GM12878 (cell line): ENCODE results near the gene RAC3. TPM values are rescaled to one million over a fixed set of nuclear protein-coding genes. Genes with fewer than 3 reads are reported as not detected.

Experiments used
- ATAC-seq: fragments of 200-7000 bp; cut with Tn5 transposase; 3 replicates; pipeline ENCODE4 v1.9.1; 2020; ENCODE audit warnings: mild to moderate bottlenecking, moderate library complexity
- BruUV-seq: library from RNA; stranded (reverse); fragments of 400-500 nt; replicated peaks from 2 replicates; lab custom pipeline; 2021; lab: Mats Ljungman, UMichigan
- CTCF ChIA-PET: fragments of 300-600 bp; sonication (Branson Sonifier 250); formaldehyde crosslinking; extraction: SDS; loops from one replicate; lab custom pipeline; 2021; ENCODE audit warnings: inconsistent platforms; lab: Yijun Ruan, JAX
- POLR2A ChIA-PET: fragments of 350-600 bp; formaldehyde crosslinking; extraction: SDS; loops from one replicate; lab custom pipeline; 2021; ENCODE audit warnings: inconsistent platforms; lab: Charles Lee
- RAD21 ChIA-PET: fragments of 300-600 bp; sonication (Branson Sonifier 250); formaldehyde crosslinking; loops from one replicate; lab custom pipeline; 2023; ENCODE audit warnings: antibody characterized with exemption; ENCODE audit not compliant: unreplicated experiment; lab: Charles Lee
- SMC1A ChIA-PET: fragments of 300-600 bp; sonication (Branson Sonifier 250); formaldehyde crosslinking; loops from one replicate; lab custom pipeline; 2023; ENCODE audit not compliant: unreplicated experiment, uncharacterized antibody; lab: Charles Lee
- DNase-seq: peaks from one replicate; pipeline ENCODE4 v3.0.0-alpha.2; 2011; ENCODE audit warnings: low read depth, low spot score
- FAIRE-seq: peaks from 3 replicates; lab custom pipeline; 2011; peaks lifted over from hg19 to GRCh38; lab: Jason Lieb, UNC
- H2AFZ ChIP-seq: 2 replicates; pipeline ENCODE4 v1.6.0; 2011; ENCODE audit warnings: low read depth, low read length, control low read depth; ENCODE audit not compliant: control insufficient read depth
- H3K27ac ChIP-seq: 2 replicates; pipeline ENCODE4 v1.5.1; 2011; ENCODE audit warnings: control low read depth; ENCODE audit not compliant: control insufficient read depth, insufficient read depth
- H3K27me3 ChIP-seq, 2 experiments: replicated peaks in 1 of 2; 2 replicates each; pipeline versions ENCODE4 v1.6.0 to v1.6.1; 2011; ENCODE audit warnings: low read length in 1 of 2; ENCODE audit not compliant: control insufficient read depth in 2 of 2, insufficient read depth in 2 of 2
- H3K36me3 ChIP-seq, 2 experiments: 2 replicates each; pipeline ENCODE4 v1.5.1; 2011; ENCODE audit warnings: low read length in 1 of 2; ENCODE audit not compliant: control insufficient read depth in 2 of 2, insufficient read depth in 2 of 2
- H3K4me1 ChIP-seq: 2 replicates; pipeline ENCODE4 v1.6.1; 2011; ENCODE audit warnings: mild to moderate bottlenecking, low read length, moderate library complexity, mixed read lengths; ENCODE audit not compliant: control insufficient read depth, insufficient read depth
- H3K4me2 ChIP-seq: 2 replicates; pipeline ENCODE4 v1.6.0; 2011; ENCODE audit warnings: control low read depth; ENCODE audit not compliant: control insufficient read depth, insufficient read depth
- H3K4me3 ChIP-seq: fragments of 200-600 bp; sonication (generic); 2 replicates; pipeline ENCODE4 v1.5.1; 2016
- H3K79me2 ChIP-seq: 2 replicates; pipeline ENCODE4 v1.6.0; 2011; ENCODE audit warnings: low read length; ENCODE audit not compliant: control insufficient read depth, insufficient read depth
- H3K9ac ChIP-seq: 2 replicates; pipeline ENCODE4 v1.8.0; 2011; ENCODE audit warnings: low read length, control low read depth, mixed read lengths; ENCODE audit not compliant: control insufficient read depth, insufficient read depth
- H3K9me3 ChIP-seq: replicated peaks from 3 replicates; pipeline ENCODE4 v1.5.1; 2011; ENCODE audit warnings: mild to moderate bottlenecking, low read length; ENCODE audit not compliant: control insufficient read depth, insufficient read depth
- H4K20me1 ChIP-seq: 2 replicates; pipeline ENCODE4 v1.6.0; 2011; ENCODE audit not compliant: control insufficient read depth, insufficient read depth
- POLR2A ChIP-seq: IDR thresholded peaks from 2 replicates; pipeline ENCODE4 v1.6.1; 2011; ENCODE audit warnings: low read depth, mild to moderate bottlenecking, low read length
- POLR2AphosphoS2 ChIP-seq: IDR thresholded peaks from 2 replicates; pipeline ENCODE4 v1.6.1; 2011; ENCODE audit warnings: low read depth, mild to moderate bottlenecking, low read length, improper control_type of control experiment, moderate library complexity
- SPI1 ChIP-seq: IDR thresholded peaks from 2 replicates; pipeline ENCODE4 v1.6.1; 2011; ENCODE audit warnings: low read depth, mild to moderate bottlenecking, low read length, moderate library complexity, borderline replicate concordance; ENCODE audit not compliant: insufficient read depth
- SRF ChIP-seq, 2 experiments: IDR thresholded peaks; 2 replicates each; pipeline ENCODE4 v1.6.1; 2011; ENCODE audit warnings: low read depth in 2 of 2, low read length in 2 of 2, mild to moderate bottlenecking in 1 of 2, moderate library complexity in 1 of 2
- TCF3 ChIP-seq: IDR thresholded peaks from 2 replicates; pipeline ENCODE4 v1.6.1; 2012; ENCODE audit warnings: low read depth, mild to moderate bottlenecking, low read length, borderline replicate concordance; ENCODE audit not compliant: insufficient read depth
- ZNF274 ChIP-seq: IDR thresholded peaks from one replicate; pipeline ENCODE4 v1.8.0; 2011; ENCODE audit not compliant: insufficient read length, insufficient read depth
- WGBS: methylation state at CpG from one replicate; pipeline ENCODE4 v1.1.6; 2016; ENCODE audit warnings: low lambda C conversion rate; ENCODE audit not compliant: insufficient replicate concordance, insufficient coverage; ENCODE audit errors: missing lambda C conversion rate; 5-methylcytosine and 5-hydroxymethylcytosine counted together
- in situ Hi-C: fragments of 300-500 bp; cut with MboI; formaldehyde crosslinking; loops from 9 replicates; pipeline ENCODE4 v1.14.3; 2018; ENCODE audit warnings: mixed read lengths
- intact Hi-C: fragments of 100-400 bp; cut with micrococcal nuclease; formaldehyde crosslinking; loops from one replicate; pipeline ENCODE4 v1.14.2; 2022; ENCODE audit not compliant: unreplicated experiment
- polyA plus RNA-seq, 11 experiments: library from polyadenylated mRNA; depleted of rRNA in 4 of 11; unstranded in 6 of 11; stranded (reverse) in 5 of 11; fragments of >200 nt; fragmentation: Nextera tagmentation in 4 of 11; fragmentation: Illumina TruSeq in 1 of 11; extraction: Ambion mirVana in 4 of 11; extraction: Trizol in 1 of 11; gene quantifications; 1 replicate in 1 of 11; 2 replicates in 10 of 11; pipeline versions ENCODE4 v1.2.1 to v1.2.3, GENCODE V29; 2011 to 2016; ENCODE audit warnings: inconsistent platforms in 2 of 11, missing spikeins in 2 of 11, low read depth in 1 of 11
- total RNA-seq, 4 experiments: library from RNA; depleted of rRNA in 3 of 4; stranded (reverse); fragments of >200 nt in 3 of 4; fragmentation: Illumina TruSeq in 1 of 4; extraction: Trizol in 1 of 4; gene quantifications; 2 replicates each; pipeline versions ENCODE4 v1.2.1 to v1.2.3, GENCODE V29; 2013 to 2021

The RAC3 gene
- total and polyA plus RNA-seq, 10 of the 15 experiments (the other 5 are each of a cell fraction or from before 2014, with no cell fraction given), result 0.11 to 32.9 (median 6.7) TPM

DNA sequence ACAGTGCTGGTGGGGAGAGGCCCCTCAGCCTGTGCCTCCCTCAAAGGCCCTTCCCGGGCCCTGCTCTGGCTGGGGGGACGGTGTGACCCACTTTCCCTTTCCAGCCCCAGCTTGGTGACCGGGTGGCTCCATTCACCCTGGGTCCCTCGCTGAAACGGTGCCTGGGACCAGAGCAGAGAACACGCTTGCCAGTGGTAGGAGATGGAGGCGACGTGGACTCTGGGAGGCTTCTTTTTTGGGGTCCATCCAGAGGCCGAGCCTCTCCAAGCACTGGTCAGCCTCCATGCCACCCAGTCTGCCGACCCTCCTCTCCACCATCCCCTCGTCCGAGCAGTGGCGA is 16.5 kb upstream of the RAC3 start:
- DNase-seq (no peak), ATAC-seq (no peak), FAIRE-seq (no peak)
- Histone ChIP-seq H3K9me3 (no peaks in the 10 kb centered on the region), H4K20me1 (no peaks in the 10 kb centered on the region), H3K4me2 (no peak overlapping the region), H3K79me2 (peaks cover under 1% of the 10 kb centered on the region; the same call in 1 of the 2 replicates), H2AFZ (no peak overlapping the region), H3K4me1 (no peaks in the 10 kb centered on the region), H3K27me3 (no peaks in the 10 kb centered on the region), H3K27ac (no peak overlapping the region), H3K9ac (no peak overlapping the region), H3K4me3 (no peak overlapping the region), H3K36me3 (no peaks in the 10 kb centered on the region; a peak in 2 of 4 replicates)
- SMC1A ChIA-PET, result no interaction called here
- BruUV-seq, result no TSS peak
- WGBS, result 63% methylated on average over 13 of the region's 13 CpGs
- in situ Hi-C loops (no loop called here), intact Hi-C loops (no loop called here)
- CTCF ChIA-PET, result no interaction called here
- POLR2A ChIA-PET, result no interaction called here
- no peak for TF ChIP-seq SPI1
- peak; percentile 31; the same call in 1 of the 2 replicates for TF ChIP-seq POLR2A
- TF ChIP-seq ZNF274, result no peak
- TF ChIP-seq TCF3, result no peak
- no peak for TF ChIP-seq POLR2AphosphoS2
- RAD21 ChIA-PET, result no interaction called here

DNA sequence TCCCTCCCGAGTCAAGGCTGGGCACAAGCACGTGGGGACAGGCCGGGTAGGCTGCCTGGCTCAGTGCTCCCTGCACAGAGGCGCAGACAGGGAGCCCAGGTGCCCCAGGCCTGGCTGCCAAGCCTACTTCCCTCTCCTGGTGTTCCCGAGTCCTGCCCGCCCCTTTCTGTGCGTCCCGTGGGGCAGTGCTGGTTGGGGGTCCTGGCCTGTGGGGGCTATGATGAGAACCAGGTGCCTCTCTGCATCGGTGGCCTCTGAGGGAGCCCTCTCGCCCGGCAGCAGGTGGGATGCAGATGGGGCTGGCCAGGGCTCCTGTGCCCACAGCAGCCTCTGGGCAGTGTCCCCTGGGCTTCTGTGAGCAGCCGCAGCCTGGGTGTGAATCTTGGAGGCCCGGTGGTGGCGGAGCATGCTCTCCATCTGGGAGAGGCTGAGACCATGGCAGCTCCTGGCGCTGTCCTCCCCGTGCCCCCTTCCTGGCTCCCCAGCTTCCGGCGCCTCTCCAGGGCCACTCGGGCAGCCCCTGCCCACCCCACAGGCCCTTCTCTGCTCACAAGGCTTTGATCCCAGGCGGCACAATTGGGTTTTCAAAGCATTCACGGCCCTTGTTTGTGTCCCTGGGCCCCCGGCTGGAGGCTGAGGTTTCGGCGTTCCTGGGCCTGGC is 16.0 kb upstream of the RAC3 start:
- POLR2A ChIA-PET, result no interaction called here
- no peak overlapping the region for H3K27ac ChIP-seq
- no peaks in the 10 kb centered on the region; a peak in 2 of 4 replicates for H3K36me3 ChIP-seq
- CTCF ChIA-PET, result interaction anchor here (0.6 to 0.9 kb wide), 2 partner anchors 39 to 56 kb away, joined by 3 read pairs; no protein-coding TSS in a partner anchor
- ATAC-seq (no peak), FAIRE-seq (no peak), DNase-seq (no peak)
- RAD21 ChIA-PET, result no interaction called here
- no peaks in the 10 kb centered on the region for H3K4me1 ChIP-seq
- H3K4me2 ChIP-seq, result no peak overlapping the region
- no peaks in the 10 kb centered on the region for H3K27me3 ChIP-seq
- H2AFZ ChIP-seq, result no peak overlapping the region
- in situ Hi-C loops, result no loop called here
- H3K9me3 ChIP-seq, result no peaks in the 10 kb centered on the region
- no peak for TF ChIP-seq SRF (IDR thresholded peaks at IDR 0.05; ENCODE audit: low read depth in 2 of 2, low read length in 2 of 2)
- H3K4me3 ChIP-seq, result no peak overlapping the region
- no peak overlapping the region for H3K9ac ChIP-seq
- SMC1A ChIA-PET, result no interaction called here
- BruUV-seq, result no TSS peak
- intact Hi-C loops, result no loop called here
- H3K79me2 ChIP-seq, result peaks cover 4% of the 10 kb centered on the region
- H4K20me1 ChIP-seq, result no peaks in the 10 kb centered on the region
- WGBS, result 73% methylated on average over 24 of the region's 24 CpGs
